ENCODE measurements around the gene CCL24.
"Not testable (repeated sequence)": the region's sequence is repeated elsewhere in the genome, so short reads cannot be mapped to it uniquely, and the experiment has no call there.

Gene CCL24

GRCh38 chr7:75819711-75820110 lies 6.1 kb upstream of the CCL24 start:
- DNase-seq (ENCODE audit: low read depth in 2 of 2), result no peak

GRCh38 chr7:75818472-75818871 lies 4.9 kb upstream of the CCL24 start:
- DNase-seq (ENCODE audit: low read depth in 2 of 2), result no peak

GRCh38 chr7:75817116-75817515 lies 3.5 kb upstream of the CCL24 start:
- no peak for DNase-seq (ENCODE audit: low read depth in 2 of 2)

GRCh38 chr7:75815418-75816064 lies 1.9 kb upstream of the CCL24 start:
- DNase-seq (ENCODE audit: low read depth in 2 of 2), result no peak

- no peak for DNase-seq (ENCODE audit: low read depth in 2 of 2)
These were observed 871 bp upstream of the CCL24 start for GRCh38 chr7:75814407-75814947.

GRCh38 chr7:75813084-75813483 lies 522 bp downstream of the CCL24 start:
- no peak for DNase-seq (ENCODE audit: low read depth in 2 of 2)

GRCh38 chr7:75811894-75812678 lies 1.5 kb downstream of the CCL24 start:
- DNase-seq (ENCODE audit: low read depth in 2 of 2), result no peak

GRCh38 chr7:75809396-75809795 lies 4.2 kb downstream of the CCL24 start:
- DNase-seq (ENCODE audit: low read depth in 2 of 2), result no peak

GRCh38 chr7:75808106-75808505 lies 5.5 kb downstream of the CCL24 start:
- DNase-seq (ENCODE audit: low read depth in 2 of 2), result no peak

GRCh38 chr7:75807452-75807851 lies 6.2 kb downstream of the CCL24 start:
- no peak for DNase-seq (ENCODE audit: low read depth in 2 of 2)

GRCh38 chr7:75806560-75807307 lies 6.9 kb downstream of the CCL24 start:
- no peak for DNase-seq (ENCODE audit: low read depth in 2 of 2)

GRCh38 chr7:75804705-75805104 lies 8.9 kb downstream of the CCL24 start:
- DNase-seq (ENCODE audit: low read depth in 2 of 2), result no peak

- DNase-seq (ENCODE audit: low read depth in 2 of 2), result no peak
These were observed 9.6 kb downstream of the CCL24 start for GRCh38 chr7:75804004-75804403.

- no peak for DNase-seq (ENCODE audit: low read depth in 2 of 2)
These were observed 11.1 kb downstream of the CCL24 start for GRCh38 chr7:75802552-75802821.

GRCh38 chr7:75798770-75799169 lies 14.8 kb downstream of the CCL24 start:
- DNase-seq (ENCODE audit: low read depth in 2 of 2), result no peak

- no peak for DNase-seq (ENCODE audit: low read depth in 2 of 2)
These were observed 17.2 kb downstream of the CCL24 start for GRCh38 chr7:75796420-75796819.

- no peak for DNase-seq (ENCODE audit: low read depth in 2 of 2)
These were observed 17.7 kb downstream of the CCL24 start for GRCh38 chr7:75795831-75796285.

- DNase-seq (ENCODE audit: low read depth in 2 of 2), result no peak
These were observed 19.9 kb downstream of the CCL24 start for GRCh38 chr7:75793676-75794075.

GRCh38 chr7:75792567-75792966 lies 21.0 kb downstream of the CCL24 start:
- DNase-seq (ENCODE audit: low read depth in 2 of 2), result not testable (repeated sequence)

- no peak for DNase-seq (ENCODE audit: low read depth in 2 of 2)
These were observed 24.2 kb downstream of the CCL24 start for GRCh38 chr7:75789361-75789924.

GRCh38 chr7:75788154-75788847 lies 25.3 kb downstream of the CCL24 start:
- DNase-seq (ENCODE audit: low read depth in 2 of 2), result not testable (repeated sequence)

GRCh38 chr7:75783058-75783457 lies 30.5 kb downstream of the CCL24 start:
- not testable (repeated sequence) for DNase-seq (ENCODE audit: low read depth in 2 of 2)
